NCI-H460 (cell line): ENCODE data around the gene LITAFD. TPM values are rescaled to one million over a fixed set of nuclear protein-coding genes. Genes with fewer than 3 reads are reported as not detected.
"Not testable (repeated sequence)": the region's sequence is repeated elsewhere in the genome, so short reads cannot be mapped to it uniquely, and the experiment has no call there.

Source experiments
- DNase-seq: peaks from one replicate; pipeline ENCODE4 v3.0.0-alpha.2; 2016; ENCODE audit warnings: low read depth; ENCODE audit errors: extremely low read depth
- polyA plus RNA-seq: library from polyadenylated mRNA; depleted of rRNA; stranded (reverse); fragments of >200 nt; gene quantifications from 2 replicates; pipeline ENCODE4 v1.2.3, GENCODE V29; 2014; cell fraction: nucleus; rRNA removed
- total RNA-seq: library from RNA; depleted of rRNA; stranded (reverse); fragments of >200 nt; shearing (Covaris generic); gene quantifications from 2 replicates; pipeline ENCODE4 v1.2.3, GENCODE V29; 2014; rRNA removed

Gene LITAFD
- total RNA-seq = 0.10 TPM in 1 of 2 replicates, not detected in the other
- polyA plus RNA-seq = not detected in 2 replicates

DNA sequence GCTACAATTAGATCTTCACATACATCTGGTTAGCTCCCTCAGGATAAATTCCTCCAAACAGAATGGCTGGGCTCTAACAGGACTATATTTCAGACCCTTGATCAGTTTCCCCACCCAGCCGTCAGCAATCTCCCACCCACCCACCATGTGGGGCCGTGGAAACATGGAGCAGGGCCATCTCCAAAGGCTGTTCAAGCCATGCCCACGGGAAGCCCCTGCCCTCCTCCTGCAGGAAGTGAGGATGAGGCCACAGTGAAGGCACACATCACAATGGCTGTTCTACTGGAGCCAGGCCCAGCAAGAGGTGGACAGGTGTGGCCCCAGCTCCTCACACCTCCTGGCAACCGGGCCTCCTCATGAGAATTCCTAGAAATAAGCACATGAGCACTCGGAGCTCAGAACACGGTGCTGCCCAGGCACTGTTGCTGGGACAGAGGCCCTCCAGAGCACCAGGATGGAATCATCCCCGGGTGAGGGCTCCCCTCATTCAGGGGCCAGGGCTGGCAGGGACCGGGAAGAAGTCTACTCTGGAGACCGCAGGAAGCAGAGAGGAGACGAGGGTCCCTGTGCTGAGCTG lies at the start of gene LITAFD:
Gene LITAFD (plus strand): TSS at position 311 of the 577 bp plus-strand sequence. CDS start 2,005 bp downstream, outside the sequence.
- DNase-seq = no peak

DNA sequence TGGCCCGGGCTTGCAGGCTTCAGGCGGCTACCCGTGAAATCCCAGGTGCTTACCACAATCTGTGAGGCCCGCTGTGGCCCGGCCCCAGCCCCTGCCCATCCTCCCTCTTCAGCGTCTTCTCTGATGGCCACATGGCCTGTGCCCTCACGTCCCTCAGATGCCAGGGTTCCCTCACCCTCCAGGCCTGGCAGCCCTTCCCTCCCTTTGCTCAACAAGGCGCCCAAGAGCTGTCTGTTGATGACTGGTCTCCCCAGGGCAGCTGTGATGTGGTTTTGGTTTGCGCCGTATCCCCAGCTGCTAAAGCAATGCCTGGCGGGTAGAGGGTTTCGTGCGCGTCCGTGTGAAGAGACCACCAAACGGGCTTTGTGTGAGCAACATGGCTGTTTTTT lies 49.4 kb upstream of the LITAFD start:
- DNase-seq = no peak

DNA sequence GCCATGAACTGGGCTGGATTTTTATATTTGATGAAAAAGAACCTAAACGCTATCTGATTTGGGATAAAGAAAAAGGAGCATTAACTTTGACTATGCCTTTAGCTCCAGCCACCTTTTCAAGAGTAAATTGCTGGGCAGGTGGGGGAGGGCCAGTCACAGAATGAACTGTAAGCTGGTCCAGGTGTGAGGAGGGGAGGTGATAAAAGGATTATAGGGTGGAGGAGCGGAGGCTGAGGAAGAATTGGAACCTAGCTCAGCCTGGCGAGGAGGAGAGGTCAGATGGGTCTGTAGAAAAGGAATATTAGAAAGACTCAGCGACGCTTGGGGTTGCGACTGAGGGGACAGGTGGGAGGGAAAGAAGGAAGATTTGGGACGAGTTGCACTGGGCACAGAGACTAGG lies 45.4 kb upstream of the LITAFD start:
- DNase-seq = not testable (repeated sequence)

DNA sequence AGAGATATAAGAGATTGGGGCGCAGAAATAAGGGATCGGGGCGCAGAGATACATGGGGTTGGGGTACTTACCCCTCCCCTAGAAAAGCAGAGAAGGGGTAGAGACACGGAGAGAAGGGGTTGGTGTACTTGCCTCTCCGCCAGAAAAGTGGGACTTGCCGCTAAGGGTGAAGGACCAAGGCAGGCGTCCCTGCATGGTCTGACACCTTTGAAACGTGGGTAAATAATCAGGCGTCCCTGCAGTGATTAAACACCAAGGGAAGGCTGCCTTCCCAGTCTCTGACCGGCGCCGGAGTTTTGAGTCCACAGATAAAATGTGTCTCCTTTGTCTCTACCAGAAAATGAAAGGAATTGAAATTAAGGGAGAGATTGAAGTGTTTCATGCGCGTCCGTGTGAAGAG lies 44.6 kb upstream of the LITAFD start:
- not testable (repeated sequence) for DNase-seq

DNA sequence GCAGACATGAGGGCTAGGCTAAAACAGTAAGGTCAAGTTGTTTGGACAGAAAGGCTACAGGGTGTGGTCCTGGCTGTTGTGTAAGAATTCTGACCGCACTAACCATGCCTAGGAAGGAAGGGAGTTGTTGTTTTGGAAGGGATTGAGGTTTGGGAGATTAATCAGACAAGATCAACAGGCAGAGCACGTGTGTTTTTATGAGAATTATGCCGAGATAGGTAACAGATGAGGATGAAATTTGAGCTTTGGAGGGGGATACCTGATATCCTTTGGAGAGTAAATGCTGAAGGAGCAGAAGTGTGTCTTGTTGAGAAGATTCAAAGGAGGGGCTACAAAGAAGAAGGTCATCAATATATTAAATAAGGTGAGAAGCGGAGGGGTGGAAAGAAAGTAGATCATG lies 40.1 kb upstream of the LITAFD start:
- DNase-seq = not testable (repeated sequence)

DNA sequence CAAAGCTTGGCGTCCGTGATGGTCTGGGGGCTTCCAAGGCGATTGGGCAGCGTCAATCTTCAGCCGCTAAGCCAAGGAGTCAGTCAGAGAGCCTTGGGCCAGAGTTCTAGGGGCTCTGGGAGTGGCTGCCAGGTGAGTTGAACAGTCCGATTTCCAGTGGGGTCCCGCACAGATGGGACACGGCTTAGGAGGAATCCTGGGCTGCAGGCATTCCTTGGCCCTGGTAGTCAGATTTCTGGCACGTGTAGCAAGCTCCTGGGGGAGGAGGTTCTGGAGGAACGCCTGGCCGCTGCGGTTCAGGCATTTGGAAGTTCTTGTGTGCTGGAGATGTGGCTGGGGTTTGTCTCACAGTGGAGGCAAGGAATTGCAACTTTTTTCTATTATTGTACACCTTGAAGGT lies 38.9 kb upstream of the LITAFD start:
- DNase-seq = not testable (repeated sequence)

DNA sequence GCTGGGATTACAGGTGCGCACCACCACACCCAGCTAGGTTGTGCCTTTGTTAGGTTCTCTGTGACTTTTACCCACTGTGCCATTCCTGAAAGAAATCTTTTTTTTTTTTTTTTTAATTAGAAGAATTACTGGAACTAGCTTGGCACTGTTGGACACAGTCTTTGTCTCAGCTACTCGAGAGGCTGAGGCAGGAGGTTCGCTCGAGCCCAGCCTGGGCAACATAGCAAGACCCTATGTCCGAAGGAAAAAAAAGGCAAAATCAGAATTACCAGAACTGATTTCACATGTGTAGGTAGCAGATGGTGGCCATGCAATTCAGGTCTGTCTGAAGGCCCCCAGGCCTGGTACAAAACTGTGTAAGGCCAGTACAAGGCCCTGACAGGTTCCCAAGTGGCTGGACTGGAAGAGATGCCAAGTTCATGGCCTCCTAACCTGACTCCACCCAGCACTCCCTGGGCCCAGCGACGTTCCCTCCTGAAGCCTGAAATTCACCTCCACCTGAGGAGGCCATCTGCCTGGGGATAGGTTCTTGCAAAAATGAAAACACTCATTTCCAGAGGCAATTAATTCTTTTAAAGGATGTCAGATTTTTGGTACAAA lies 36.4 kb upstream of the LITAFD start:
- no peak for DNase-seq

DNA sequence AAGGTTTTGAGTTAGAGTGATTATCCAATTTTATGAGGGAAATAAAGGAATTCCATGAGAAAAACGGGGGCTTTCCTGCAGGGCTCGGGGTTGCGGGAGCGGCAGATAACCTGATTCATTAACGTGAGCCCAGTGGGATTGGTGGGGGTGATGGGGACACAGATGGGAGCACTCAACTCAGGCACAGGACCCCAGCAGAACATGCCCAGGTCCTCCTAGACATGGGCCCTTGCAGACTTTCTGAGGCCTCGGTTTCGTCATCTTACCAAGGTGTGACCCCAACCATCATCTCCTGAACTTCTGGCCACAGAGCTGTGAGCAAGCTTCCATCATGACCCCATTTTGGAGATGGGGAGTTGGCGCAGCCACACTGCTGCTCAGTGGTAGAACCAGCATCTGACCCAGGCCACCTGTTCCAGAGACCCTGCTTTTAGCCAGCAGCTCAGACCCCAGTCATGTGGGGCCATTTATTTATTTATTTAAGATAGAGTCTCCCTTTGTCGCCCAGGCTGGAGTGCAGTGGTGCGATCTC lies 35.7 kb upstream of the LITAFD start:
- no peak for DNase-seq

DNA sequence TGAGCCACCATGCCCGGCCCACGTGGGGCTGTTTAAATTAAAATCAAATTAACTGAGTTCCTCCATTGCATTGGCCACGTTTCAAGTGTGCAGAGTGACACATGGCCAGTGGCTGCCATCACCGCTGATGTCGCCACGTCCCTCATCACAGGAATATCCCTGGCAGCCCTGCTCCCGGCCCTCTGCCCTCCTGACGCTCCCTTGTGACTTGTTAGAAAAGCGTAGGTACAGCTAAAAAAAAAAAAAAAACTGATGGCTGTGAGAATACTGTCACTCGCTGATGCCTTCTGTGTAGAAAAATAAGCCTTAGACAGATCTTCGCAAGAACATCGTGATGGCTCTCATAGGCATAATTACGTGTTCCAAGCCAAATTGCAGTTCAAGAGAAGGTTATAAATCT lies 35.0 kb upstream of the LITAFD start:
- DNase-seq = no peak

DNA sequence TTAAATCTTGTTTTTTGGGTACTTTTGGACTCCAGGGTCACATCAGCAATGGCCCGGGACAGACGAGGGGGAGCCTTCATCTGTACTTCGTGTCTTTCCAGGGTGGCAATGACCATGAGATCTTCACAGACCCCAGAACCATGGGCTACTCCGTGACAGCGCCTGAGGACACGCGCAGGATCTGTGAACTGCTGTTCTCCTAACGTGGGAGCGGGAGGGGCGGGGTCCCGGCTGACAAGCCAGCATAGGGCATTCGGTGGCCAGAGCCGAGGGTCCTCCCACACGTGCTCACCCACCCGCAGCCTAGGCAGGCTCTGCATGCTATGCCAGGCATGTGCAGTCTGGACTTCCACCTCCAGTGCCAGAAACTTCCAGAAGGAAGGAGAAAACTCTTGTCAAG lies 34.5 kb upstream of the LITAFD start:
- DNase-seq = no peak

DNA sequence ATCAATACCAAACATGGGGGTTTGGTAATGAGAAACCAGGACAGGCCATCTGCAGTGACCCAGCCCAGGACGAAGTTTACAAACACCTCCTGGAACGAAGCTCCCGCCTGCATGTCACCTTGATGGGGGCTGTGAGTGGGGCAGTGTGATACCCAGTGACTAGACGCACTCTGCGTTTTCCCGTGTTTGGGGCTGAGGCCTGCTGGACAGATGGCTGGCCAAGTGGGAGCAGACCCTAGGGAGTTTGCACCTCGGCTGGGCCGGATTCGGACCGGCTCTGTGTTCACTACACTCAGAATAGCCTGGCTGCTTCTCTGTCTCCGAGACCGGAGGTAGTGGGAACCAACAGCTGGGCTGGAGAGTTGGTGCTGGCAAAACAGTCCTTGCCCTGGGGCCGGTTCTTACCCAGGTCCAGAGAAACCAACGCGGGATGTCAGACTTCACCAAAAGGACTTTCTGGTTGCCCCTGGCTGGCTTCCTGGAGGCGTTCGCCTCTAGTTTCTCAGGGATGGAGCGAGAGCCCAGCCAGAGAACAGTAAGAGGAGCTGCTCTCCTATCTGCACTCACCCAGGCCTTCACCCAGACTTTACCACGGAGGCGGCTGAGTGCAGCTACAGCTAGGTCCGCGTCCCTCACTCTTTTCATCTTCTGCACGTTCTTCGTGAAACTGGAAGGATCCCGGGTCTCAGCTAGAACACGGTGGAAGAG lies 33.8 kb upstream of the LITAFD start:
- no peak for DNase-seq

DNA sequence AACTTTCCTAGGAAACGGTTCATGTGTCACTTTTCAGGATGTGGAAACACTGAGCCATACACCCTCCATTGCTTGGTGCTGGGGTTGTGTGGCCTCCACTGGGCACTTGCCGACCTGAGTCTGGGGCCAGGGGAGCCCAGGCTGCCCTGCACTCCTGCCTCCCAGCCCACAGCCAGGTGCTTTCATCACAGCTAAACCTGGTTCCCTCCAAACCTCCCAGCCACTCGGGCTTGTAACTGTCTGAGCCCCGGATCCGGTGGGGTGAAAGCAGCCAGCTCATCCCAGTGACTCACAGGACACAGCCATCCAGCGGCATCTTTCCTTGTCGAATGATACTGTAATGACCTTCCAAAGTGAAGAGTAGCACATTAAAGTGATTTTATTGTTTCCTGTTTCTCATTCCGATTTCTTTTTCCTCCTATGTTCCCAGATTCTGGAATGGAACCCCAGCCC lies 33.2 kb upstream of the LITAFD start:
- DNase-seq = no peak

DNA sequence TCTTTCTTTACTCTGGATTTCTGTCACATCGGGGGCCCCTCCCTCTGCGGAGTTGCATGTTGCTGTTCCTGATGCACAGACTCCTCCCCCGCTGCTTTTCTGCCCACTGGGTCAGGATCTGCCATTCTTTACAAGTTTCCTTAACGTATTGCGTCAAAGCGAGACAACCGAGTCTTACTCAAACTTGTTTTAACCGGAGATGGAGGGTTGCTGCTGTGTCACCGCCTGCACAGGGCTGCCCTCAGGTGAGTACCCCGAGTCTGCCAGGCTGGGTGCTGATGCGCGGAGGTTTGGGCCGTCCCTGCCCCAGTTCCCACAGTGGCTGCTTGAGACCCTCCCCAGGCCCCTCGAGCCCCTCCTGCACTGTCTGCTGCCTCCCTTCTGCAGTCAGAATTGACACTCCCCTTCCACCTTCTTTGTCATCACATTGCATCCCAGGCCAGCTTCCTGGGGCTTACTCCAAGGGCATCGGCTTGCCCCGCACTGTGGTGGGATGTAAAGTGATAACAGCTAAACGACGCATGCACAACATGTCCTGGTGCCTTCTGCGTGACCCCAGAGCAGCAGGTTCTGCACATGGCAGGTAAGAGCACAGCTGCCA lies 32.6 kb upstream of the LITAFD start:
- no peak for DNase-seq

DNA sequence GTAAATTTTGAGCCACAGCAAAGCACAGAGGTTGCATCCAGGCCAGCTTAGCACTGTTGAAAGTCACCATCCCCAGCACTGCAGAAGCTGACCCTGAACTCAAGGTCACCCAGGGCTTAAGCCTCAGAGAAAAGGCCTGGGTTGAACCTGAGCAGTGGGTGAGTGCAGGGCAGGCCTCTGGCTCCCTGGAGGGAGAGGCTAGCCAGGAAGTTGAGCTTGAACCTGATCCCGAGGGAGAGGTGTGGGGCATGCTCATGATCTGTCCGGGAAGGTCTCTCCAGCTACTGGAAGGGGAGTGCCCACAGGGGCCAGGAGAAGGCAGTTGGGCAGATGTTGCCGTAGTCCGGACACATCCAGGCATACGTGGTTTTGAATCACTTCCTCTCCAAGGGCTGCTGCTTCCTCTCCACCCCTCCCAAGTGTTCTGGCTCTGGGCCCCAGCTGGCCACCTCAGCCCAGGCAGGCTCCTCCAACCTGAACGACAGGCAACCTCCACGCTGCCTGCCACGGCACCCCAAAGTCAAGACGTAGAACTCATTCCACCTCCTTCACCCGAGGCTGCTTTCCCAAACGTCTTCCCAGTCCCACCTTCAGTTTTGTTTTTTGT lies 31.8 kb upstream of the LITAFD start:
- DNase-seq = no peak

DNA sequence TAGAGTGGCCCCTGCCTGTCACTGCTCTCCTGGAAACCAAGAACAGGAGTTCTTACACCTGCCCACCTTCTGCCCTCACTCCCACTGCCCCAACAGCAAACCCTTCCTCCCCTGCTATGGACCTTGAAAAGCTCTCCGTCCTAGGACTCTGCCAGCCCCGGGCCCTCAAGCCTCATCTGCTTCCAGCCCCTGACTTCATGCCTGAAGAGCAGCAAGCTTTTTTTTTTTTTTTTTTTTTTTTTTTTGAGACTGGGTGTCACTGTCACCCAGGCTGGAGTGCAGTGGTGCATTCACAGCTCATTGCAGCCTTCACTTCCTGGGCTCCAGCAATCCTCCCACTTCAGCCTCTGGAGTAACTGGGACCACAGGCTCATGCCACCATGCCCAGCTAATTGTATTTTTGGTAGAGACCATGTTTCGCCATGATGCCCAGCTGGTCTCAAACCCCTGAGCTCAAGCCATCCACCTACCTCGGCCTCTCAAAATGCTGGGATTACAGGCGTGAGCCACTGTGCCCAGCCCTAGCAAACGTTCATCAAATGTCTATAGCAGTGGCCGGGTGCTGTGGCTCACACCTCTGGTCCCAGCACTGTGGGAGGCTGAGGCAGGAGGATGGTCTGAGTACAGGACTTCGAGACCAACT lies 30.3 kb upstream of the LITAFD start:
- no peak for DNase-seq

DNA sequence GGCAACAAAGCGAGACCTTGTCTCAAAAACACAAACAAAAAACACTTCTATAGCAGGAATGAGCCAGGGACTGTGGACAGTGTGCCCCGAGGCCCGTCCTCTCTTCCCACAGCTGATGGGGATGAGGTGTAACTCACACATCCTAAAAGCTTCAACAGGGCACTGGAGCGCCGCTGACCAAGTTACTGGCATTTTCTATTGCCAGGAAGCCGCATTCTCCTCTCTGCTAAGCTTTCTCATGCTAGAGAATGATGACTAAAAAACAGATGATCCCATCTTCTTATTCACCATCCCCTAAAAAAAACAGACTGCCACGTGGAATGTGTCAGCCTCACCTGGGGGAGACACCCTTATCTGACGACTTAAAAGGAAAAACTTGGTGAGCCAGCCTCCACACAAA lies 29.6 kb upstream of the LITAFD start:
- DNase-seq = no peak

DNA sequence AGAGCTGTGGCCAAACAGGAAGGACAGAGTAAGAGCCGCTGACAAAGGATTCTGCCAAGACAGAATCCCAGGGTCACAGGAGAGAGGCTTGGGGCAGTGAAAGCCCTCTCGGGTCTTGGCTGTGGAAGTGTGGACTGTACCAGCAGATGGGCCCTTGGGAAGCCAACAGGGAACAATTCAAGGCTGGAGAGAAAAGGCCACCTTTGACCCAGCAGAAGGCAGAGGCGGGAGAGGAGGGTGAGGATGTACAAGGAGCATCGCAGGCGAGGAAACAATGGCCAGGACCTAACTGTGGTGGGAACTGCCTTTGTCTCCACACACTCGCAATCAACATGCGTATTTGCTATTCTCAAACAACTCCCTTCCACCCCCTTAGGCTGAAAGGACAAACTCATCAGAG lies 29.0 kb upstream of the LITAFD start:
- no peak for DNase-seq

DNA sequence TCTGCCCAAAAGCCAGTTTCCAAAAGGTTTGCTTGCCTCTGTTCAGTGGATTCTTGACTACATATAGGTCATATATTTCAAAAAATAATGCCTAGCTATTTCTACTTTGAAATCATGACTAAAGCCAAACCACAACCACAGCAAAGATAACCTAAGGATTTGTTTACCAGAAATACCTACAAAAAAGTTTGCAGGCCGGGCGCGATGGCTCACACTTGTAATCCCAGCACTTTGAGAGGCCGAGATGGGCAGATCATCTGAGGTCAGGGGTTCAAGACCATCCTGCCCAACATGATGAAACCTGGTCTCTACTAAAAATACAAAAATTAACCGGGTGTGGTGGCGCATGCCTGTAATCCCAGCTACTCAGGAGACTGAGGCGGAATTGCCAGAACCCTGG lies 28.5 kb upstream of the LITAFD start:
- DNase-seq = no peak

DNA sequence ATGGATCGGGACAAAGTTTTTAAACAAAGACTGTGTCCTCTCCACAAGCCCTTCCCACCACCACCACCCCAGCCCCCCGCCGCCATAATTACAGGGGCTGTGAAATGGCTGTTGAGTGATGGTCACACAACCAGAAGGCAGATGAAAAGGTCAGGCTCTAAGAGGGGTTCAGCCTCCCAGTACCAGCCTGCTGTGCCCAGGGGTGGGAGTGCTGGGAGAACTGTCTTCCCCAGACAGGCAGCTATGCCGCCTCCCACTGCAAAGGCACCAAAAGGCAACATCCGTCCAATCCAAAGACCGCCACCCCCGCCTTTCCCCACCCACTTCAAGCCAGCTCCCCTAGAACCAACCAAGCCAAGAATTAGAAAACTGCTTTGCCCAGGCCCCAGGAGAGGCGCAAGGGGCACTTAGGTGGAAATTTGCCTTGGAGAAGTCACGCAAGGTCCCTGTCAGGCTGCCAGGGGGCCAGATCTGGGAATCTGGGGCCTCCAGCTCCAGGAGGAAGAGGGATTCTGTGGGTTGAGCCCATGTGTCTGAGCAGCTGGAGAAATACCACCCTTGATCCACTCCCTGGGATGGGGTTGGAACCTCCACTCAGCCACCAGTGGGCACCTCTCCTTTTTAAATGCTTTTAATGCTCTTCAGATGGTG lies 27.7 kb upstream of the LITAFD start:
- no peak for DNase-seq
